Subcutaneous adipose tissue (tissue), 4 donors: ENCODE measurements around the gene L1TD1. TPM values are rescaled to one million over a fixed set of nuclear protein-coding genes. Genes with fewer than 3 reads are reported as not detected.

Source experiments
- total RNA-seq, 4 donors: library from RNA; depleted of rRNA; stranded (reverse); fragments of >200 nt; gene quantifications; one replicate each; pipeline ENCODE4 v1.1.0, GENCODE V29; 2016
- TF ChIP-seq, protein P1 (sequence below): fragments of 450-650 bp; IDR thresholded peaks from one replicate; pipeline ENCODE4 v1.5.1; 2016; ENCODE audit warnings: low read depth, mild to moderate bottlenecking, control low read depth, antibody characterized with exemption, moderate library complexity

Gene L1TD1, protein sequence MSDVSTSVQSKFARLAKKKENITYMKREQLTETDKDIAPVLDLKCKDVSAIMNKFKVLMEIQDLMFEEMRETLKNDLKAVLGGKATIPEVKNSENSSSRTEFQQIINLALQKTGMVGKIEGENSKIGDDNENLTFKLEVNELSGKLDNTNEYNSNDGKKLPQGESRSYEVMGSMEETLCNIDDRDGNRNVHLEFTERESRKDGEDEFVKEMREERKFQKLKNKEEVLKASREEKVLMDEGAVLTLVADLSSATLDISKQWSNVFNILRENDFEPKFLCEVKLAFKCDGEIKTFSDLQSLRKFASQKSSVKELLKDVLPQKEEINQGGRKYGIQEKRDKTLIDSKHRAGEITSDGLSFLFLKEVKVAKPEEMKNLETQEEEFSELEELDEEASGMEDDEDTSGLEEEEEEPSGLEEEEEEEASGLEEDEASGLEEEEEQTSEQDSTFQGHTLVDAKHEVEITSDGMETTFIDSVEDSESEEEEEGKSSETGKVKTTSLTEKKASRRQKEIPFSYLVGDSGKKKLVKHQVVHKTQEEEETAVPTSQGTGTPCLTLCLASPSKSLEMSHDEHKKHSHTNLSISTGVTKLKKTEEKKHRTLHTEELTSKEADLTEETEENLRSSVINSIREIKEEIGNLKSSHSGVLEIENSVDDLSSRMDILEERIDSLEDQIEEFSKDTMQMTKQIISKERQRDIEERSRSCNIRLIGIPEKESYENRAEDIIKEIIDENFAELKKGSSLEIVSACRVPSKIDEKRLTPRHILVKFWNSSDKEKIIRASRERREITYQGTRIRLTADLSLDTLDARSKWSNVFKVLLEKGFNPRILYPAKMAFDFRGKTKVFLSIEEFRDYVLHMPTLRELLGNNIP
- under 1 TPM in 2 of 4 donors, not detected in 2; 0.22 to 0.34 TPM for total RNA-seq

DNA sequence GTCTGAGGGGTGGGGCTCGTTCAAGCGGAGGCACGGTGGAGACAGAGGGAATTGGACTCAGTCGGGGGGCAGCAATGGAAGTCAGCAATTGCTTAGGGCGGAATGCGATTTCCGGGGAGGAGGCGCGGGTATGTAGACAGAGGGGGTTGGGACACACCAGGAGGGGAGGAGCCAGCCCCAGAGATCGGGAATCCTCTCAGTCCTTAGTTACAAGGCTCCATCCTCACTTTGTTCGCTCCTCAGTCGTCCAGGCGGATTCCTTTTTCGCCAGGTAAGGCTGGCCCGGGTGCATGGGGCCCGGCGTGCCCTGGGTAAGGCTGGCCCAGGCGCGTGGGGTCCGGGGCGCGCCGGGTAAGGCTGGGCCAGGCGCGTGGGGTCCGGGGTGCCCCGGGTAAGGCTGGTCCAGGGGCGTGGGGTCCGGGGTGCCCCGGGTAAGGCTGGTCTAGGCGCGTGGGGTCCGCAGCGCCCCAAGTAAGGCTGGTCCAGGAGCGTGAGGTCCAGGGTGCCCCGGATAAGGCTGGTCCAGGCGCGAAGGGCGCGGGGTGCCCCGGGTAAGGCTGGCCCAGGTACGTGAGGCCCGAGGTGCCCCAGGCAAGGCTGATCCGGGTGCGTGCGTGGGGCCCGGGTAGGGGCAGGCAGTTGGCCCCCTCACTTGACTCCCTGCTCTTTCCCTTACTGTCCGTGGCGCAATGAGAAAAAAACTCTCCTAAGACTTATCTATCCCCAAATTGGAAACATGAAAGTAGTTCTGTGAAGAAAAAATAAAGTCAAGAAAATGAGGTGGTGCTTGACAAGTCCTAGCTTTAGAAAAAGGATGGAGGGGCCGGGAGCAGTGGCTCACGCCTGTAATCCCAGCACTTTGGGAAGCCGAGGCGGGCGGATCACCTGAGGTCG, at the start of gene L1TD1:
L1TD1 (plus strand) TSS at position 199 of the 894 bp plus-strand sequence. CDS start 11,780 bp downstream, outside the sequence.
- TF ChIP-seq, protein P1, sequence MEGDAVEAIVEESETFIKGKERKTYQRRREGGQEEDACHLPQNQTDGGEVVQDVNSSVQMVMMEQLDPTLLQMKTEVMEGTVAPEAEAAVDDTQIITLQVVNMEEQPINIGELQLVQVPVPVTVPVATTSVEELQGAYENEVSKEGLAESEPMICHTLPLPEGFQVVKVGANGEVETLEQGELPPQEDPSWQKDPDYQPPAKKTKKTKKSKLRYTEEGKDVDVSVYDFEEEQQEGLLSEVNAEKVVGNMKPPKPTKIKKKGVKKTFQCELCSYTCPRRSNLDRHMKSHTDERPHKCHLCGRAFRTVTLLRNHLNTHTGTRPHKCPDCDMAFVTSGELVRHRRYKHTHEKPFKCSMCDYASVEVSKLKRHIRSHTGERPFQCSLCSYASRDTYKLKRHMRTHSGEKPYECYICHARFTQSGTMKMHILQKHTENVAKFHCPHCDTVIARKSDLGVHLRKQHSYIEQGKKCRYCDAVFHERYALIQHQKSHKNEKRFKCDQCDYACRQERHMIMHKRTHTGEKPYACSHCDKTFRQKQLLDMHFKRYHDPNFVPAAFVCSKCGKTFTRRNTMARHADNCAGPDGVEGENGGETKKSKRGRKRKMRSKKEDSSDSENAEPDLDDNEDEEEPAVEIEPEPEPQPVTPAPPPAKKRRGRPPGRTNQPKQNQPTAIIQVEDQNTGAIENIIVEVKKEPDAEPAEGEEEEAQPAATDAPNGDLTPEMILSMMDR, result no peak

DNA sequence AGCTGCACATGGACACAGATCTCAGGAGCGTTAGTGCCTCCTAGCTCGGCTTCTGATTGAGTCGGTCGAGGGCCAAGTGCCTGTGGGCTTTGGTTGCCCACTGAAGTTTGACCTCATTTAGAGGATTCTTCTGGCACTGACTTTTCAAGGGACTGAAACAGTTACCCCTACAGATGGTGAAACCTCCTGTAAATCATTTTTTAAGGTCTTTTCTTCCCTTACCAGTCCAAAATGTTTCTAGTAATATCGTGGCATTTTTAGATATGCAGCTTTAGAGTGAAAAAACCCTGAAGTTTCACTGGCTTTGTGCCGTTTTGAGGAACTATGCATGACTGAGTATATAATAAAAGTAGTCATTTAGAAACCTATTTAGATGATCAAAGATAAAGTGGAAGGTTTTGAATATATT, 34.7 kb upstream of the L1TD1 start:
- TF ChIP-seq, protein P1, result no peak

DNA sequence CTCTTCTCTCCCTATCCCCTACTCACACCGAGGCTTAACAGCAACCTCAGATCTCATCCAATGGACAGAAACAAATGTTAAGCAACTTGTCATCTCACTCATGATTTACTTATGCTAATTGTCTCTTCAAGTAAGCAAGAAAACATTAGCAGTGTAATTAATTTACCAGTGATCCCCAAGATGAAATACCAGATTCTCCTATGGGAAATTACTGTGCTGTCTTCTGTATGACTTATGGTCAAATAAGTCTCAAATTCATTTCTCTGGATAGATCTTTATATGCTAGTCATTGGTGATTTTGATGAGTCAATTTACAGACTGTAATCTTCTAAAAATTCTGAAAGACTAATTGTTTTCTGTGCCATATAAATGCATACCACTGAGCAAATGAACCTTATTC, 32.9 kb upstream of the L1TD1 start:
- TF ChIP-seq, protein P1, result no peak

DNA sequence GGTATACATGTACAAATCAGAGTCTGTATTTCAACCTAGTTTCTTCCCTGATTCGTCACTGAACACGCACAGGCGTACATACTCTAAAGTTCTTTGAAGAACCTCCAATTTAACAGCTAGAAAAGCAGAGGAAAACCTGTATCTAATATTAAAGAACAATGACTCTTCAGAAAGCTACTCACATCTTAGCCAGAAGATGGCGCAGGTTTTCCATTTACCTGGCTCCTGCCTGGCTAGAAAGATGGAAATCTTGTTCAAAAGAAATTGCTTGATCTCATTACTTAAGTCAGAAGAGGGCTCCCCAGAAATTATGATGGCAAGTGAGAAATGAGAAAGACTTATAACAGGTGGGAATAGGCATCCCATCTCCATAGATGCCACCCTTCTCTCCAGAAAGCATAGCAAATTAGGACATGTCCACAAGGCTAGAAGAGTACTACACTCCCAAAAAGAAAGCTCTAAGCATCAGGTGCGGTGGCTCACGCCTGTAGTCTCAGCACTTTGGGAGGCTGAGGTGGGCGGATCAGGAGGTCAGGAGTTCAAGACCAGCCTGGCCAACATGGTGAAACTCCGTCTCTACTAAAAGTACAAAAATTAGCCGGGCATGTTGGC, 19.0 kb upstream of the L1TD1 start:
- TF ChIP-seq, protein P1, result no peak

DNA sequence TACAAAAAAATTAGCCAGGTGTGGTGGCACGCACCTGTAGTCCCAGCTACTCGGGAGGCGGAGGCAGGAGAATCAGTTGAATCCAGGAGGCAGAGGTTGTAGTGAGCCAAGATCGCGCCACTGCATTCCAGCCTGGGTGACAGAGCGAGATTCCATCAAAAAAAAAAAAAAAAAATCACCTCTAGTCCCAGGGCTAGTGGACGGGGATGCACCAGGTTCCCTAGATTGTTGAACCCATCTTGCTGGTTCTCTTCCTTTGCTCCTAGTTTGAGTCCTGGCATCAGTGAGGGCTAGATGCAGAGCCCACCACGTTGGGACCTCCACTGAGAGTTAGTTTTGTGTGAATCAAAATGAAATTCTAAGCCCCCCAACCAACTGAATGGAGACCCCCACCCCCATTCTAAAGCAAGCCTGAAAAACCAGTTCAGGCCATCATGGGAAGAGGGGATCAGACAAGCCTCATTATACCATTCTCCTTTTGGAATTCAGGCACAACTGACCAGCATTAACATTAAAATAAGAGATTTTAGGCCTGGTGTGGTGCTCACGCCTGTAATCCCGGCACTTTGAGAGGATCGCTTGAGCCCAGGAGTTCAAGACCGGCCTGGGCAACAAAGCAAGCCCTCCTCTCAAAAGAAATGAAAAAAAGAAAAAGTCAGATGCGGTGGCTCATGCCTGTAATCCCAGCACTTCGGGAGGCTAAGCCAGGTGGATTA, 17.9 kb upstream of the L1TD1 start:
- TF ChIP-seq, protein P1, result no peak

DNA sequence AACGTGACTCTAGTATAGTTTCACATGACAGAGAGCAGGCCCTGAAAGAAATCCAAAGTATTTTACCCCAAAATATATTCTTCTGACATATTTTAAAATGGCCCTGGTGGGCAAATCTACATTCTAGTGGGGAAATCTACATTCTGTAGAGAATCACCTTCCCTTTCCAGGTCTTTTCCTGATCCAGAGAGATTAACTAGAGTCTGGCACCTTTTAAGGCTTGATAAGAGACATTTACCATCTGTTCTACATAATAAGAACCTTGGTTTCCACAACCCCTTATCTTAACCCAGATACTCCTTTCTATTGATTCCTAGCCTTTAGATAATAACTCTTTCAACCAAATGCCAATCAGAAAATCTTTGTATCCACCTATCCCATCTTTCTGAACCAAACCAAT, 17.0 kb upstream of the L1TD1 start:
- TF ChIP-seq, protein P1, result no peak
